GM21367 (cell line): ENCODE data around the gene GCNT3.
A peak's percentile ranks its signal among the peaks of the same experiment; 100 is the strongest.
"Not testable (repeated sequence)": the region's sequence is repeated elsewhere in the genome, so short reads cannot be mapped to it uniquely, and the experiment has no call there.

Experiments used
- ATAC-seq: cut with Tn5 transposase; IDR thresholded peaks from one replicate; pipeline ENCODE4 v1.9.1; 2021; ENCODE audit not compliant: unreplicated experiment

The GCNT3 gene

GRCh38 chr15:59616379-59616778 is 4.8 kb downstream of the GCNT3 start:
- no peak for ATAC-seq

DNA sequence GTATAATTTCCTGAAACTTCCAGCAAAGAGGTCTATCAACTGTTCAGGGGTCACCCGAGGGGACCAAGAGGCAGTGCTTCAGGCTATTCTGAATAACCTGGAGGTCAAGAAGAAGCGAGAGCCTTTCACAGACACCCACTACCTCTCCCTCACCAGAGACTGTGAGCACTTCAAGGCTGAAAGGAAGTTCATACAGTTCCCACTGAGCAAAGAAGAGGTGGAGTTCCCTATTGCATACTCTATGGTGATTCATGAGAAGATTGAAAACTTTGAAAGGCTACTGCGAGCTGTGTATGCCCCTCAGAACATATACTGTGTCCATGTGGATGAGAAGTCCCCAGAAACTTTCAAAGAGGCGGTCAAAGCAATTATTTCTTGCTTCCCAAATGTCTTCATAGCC is 6.8 kb downstream of the GCNT3 start:
- ATAC-seq = no peak

DNA sequence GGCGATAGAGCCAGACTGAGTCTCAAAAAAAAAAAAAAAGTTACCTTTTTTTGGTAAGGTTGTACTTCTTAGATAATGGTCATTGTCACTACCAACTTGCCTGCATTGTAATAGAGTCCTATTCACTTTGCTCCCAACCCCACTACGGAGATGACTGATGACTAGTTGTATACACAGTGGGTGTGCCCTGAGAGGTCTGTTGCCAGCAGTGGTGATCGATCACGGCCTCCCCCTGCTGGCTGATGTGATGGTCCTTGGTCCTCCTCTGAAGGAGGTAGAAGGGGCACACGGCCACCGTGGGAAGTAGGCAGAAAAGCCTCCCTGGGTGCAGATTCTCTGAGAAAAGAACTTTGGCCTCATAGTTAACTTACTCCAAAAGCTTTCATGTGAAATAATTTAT is 10.7 kb downstream of the GCNT3 start:
- ATAC-seq = no peak

DNA sequence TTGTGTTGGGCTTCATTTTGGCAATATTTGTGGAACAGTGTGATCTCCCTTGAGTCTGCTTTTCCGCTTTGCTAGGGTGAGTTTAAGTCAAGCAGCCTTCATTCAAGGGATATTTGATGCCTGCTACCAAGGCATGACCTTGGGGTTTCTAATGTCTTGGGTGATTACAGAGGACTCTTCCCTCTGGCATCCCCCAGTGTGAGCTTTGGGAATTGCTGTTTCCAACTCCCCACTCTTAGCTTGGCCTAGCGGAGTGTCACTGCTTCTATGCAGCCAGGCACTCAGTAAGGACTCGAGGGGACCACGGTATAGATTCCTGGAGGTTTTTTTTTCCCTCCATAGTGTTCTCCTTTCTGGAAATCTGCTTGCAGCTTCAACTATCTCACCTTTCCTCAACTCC is 21.1 kb downstream of the GCNT3 start:
- ATAC-seq = no peak

DNA sequence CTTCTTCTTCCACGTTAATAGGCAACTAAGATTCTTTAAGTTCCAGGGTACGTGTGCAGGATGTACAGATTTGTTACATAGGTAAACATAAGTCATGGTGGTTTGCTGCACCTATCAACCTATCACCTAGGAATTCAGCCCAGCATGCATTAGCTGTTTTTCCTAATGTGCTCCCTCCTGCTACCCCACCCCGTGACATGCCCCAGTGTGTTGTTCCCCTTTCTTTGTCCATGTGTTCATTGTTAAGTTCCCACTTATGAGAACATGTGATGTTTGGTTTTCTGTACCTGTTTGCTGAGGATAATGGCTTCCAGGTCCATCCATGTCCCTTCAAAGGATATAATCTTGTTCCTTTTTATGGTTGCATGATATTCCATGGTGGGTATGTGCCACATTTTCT is 24.6 kb downstream of the GCNT3 start:
- no peak for ATAC-seq

DNA sequence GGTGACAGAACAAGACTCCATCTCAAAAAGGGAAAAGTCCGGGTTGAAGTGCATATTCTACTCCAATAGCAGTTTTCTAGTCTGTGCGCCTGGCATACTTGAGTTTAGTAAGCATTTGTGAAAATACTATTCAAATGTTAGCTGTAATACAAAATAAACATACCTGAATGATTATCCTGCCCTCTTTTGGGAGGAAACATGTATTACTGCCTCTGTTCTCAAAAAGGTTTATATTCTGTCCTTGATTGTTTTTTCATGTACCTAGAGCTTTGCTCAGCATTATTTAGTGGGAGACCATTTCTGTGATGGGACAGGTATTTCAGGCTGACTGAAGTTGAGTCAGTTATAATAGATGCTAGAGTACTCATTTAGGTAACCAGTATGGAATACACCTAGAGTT is 25.9 kb downstream of the GCNT3 start:
- not testable (repeated sequence) for ATAC-seq

DNA sequence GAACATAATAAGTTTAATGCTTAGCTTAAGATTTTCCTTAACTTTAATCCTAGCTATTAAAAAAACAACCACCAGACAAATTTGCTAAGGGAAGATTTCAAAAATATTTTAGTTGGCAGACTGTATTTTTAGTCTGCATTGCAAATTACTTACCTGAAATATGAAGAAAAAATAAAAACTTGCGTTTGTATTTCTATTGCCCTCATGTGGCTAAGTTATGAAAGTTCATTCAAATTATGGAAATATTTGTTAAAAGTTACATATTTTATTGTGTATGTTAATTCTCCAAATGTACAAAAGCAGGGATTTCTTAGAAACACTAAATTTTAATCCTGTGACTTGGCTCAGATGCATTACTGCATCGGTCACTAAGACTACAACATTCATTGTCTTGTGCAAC is 30.8 kb downstream of the GCNT3 start:
- ATAC-seq = no peak

GRCh38 chr15:59644756-59645155 is 33.2 kb downstream of the GCNT3 start:
- ATAC-seq = no peak

DNA sequence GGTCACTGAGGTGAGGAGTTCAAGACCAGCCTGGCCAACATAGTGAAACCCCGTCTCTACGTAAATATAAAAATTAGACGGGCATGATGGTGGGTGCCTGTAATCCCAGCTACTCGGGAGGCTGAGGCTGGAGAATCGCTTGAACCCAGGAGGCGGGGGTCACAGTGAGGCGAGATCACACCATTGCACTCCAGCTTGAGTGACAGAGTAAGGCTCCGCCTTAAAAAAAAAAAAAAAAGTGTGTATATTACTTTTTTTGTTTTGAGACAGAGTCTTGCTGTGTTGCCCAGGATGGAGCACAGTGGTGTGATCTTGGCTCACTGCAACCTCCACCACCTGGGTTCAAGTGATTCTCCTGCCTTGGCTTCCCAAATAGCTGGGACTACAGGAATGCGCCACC is 34.2 kb downstream of the GCNT3 start:
- not testable (repeated sequence) for ATAC-seq

GRCh38 chr15:59646277-59646676 is 34.7 kb downstream of the GCNT3 start:
- no peak for ATAC-seq

GRCh38 chr15:59647085-59647484 is 35.5 kb downstream of the GCNT3 start:
- no peak for ATAC-seq

GRCh38 chr15:59649603-59650002 is 38.0 kb downstream of the GCNT3 start:
- ATAC-seq = no peak

- ATAC-seq = no peak
Measured at GRCh38 chr15:59654046-59654445, 42.5 kb downstream of the GCNT3 start.

DNA sequence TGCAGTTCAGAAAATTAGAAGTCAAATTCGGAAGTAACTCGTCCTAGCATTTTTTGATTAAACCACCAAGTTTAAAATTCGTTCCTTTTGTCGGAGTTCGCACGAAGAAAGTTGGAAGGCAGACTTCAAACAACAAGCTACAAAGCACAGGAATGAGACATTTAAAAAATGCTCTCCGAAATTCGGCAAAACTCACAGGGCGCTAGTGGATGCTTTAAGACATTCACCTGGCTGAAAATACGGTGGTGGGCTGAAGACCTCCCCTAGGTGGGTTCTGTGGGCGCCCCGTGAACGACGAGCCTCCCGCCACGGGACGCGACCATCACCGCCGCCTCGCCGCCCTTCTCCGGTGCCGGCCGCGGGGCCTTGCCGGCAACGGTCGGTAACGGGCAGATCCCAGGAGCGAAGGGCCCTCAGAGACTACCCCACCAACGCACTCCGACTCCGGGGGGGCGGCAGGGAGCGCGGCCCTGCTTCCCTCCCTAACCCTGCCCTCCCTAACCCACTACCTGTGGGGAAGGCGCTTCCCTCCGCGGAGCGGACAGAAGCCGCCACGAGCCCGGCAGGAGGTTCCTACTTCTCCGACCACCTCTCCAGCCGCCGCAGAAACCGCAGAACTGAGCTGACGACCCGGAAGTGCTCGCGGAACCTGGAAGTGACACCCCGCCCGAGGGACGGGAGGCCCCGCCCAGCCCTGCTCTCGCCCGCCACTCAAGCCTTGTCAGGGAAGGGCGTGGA is 45.5 kb downstream of the GCNT3 start, which contains the start of gene GTF2A2:
Gene GTF2A2, minus strand, starts transcription at position 619 of the 738 bp plus-strand sequence. CDS start 5,238 bp downstream, outside the sequence.
- peak; percentile 95 for ATAC-seq

GRCh38 chr15:59657635-59658125 is 46.1 kb downstream of the GCNT3 start:
- no peak for ATAC-seq

GRCh38 chr15:59659366-59659765 is 47.8 kb downstream of the GCNT3 start:
- ATAC-seq = no peak

- no peak for ATAC-seq
Measured at GRCh38 chr15:59662260-59662659, 50.7 kb downstream of the GCNT3 start.

GRCh38 chr15:59668556-59668955 is 57.0 kb downstream of the GCNT3 start:
- no peak for ATAC-seq
